Activated CD4-positive, alpha-beta T cell treated with anti-CD3 and anti-CD28 coated beads, Interleukin-2, amount 10 ng/mL, durations not matched to agents 24 days and 14 days (primary cell): Measurements from ENCODE around the gene UBASH3B. TPM values are rescaled to one million over a fixed set of nuclear protein-coding genes. Genes with fewer than 3 reads are reported as not detected.

Experiments used
- DNase-seq: peaks from one replicate; pipeline ENCODE4 v3.0.0; 2022
- H3K27ac Mint-ChIP-seq: one replicate; pipeline ENCODE4 v1.8.0; 2022; ENCODE audit warnings: mild to moderate bottlenecking, mixed read lengths
- H3K27me3 Mint-ChIP-seq: one replicate; pipeline ENCODE4 v1.8.0; 2022; ENCODE audit warnings: mixed read lengths
- H3K36me3 Mint-ChIP-seq: one replicate; pipeline ENCODE4 v1.8.0; 2022; ENCODE audit warnings: low read depth, mild to moderate bottlenecking, mixed read lengths
- H3K4me1 Mint-ChIP-seq: one replicate; pipeline ENCODE4 v1.8.0; 2021; ENCODE audit warnings: mixed read lengths
- H3K4me3 Mint-ChIP-seq: one replicate; pipeline ENCODE4 v1.8.0; 2022; ENCODE audit warnings: mild to moderate bottlenecking, moderate library complexity, mixed read lengths
- H3K9me3 Mint-ChIP-seq: one replicate; pipeline ENCODE4 v1.8.0; 2021; ENCODE audit warnings: mixed read lengths
- intact Hi-C: fragments of 100-400 bp; cut with micrococcal nuclease; formaldehyde crosslinking; loops from one replicate; pipeline ENCODE4 v1.15.1; 2023
- total RNA-seq: library from RNA; stranded (reverse); gene quantifications from 2 replicates; pipeline ENCODE4 v1.2.3, GENCODE V29; 2022

UBASH3B gene
- total RNA-seq, 1 donor from 2014 or later = 14.8 TPM

DNA sequence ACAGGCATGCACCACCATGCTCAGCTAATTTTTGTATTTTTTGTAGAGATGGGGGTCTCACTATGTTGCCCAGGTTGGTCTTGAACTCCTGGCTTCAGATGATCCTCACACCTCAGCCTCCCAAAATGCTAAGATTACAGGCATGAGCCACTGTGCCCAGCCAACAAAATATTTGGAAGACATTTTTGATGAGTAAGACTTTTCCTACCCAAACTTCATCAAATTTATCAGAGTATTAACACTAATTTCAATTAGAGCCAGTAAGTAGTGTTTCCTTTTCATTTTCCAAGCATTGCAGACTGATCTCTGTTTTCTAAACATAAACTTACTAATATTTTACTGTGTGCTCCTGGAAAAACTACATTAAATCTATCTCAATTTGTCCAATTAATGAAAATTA lies 181.4 kb downstream of the UBASH3B start:
- Mint-ChIP-seq H3K36me3 (no peaks in the 10 kb centered on the region), H3K27me3 (peaks cover 14% of the 10 kb centered on the region), H3K27ac (no peak overlapping the region), H3K4me1 (peaks cover 2% of the 10 kb centered on the region), H3K9me3 (no peaks in the 10 kb centered on the region), H3K4me3 (no peak overlapping the region)
- intact Hi-C loops = no loop called here
- DNase-seq = no peak

DNA sequence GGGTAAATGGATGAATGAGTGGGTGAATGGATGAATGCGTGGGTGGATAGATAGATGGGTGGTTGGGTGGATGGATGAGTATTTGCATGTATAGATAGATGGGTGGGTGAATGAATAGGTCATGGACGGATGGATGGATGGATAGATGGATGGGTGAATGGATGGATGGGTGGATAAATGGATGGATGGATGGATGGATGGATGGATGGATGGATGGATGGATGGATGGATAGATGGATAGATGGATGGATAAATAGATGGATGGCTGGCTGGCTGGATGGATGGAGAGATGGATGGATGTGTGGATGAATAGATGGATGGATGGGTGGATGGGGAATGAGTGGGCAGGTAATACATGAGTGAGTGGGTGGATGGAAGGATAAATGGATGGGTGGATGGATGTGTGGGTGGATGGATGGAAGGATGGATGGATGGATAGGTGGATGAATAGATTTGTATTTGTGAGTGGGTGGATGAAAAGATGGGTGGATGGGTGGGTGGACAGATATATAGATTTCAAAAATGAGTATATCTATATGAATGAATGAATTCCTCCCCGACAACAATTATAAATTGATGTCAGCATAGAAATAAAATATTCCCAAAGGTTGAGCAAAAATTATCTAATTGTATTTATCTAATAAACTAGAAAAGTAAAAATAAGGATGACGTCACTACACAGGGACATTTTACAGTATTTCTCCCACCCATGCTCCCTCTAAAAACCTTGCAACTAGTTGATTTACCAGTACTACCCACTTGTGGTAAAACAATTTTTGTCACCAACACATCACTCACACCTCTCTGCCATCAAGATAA lies 182.2 kb downstream of the UBASH3B start:
- intact Hi-C loops = no loop called here
- peak overlapping the region; percentile 23 for H3K27ac Mint-ChIP-seq
- H3K4me1 Mint-ChIP-seq = peaks cover 6% of the 10 kb centered on the region
- no peak for DNase-seq
- peaks cover 14% of the 10 kb centered on the region for H3K27me3 Mint-ChIP-seq
- no peaks in the 10 kb centered on the region for H3K36me3 Mint-ChIP-seq
- H3K9me3 Mint-ChIP-seq = peaks cover under 1% of the 10 kb centered on the region
- H3K4me3 Mint-ChIP-seq = no peak overlapping the region

DNA sequence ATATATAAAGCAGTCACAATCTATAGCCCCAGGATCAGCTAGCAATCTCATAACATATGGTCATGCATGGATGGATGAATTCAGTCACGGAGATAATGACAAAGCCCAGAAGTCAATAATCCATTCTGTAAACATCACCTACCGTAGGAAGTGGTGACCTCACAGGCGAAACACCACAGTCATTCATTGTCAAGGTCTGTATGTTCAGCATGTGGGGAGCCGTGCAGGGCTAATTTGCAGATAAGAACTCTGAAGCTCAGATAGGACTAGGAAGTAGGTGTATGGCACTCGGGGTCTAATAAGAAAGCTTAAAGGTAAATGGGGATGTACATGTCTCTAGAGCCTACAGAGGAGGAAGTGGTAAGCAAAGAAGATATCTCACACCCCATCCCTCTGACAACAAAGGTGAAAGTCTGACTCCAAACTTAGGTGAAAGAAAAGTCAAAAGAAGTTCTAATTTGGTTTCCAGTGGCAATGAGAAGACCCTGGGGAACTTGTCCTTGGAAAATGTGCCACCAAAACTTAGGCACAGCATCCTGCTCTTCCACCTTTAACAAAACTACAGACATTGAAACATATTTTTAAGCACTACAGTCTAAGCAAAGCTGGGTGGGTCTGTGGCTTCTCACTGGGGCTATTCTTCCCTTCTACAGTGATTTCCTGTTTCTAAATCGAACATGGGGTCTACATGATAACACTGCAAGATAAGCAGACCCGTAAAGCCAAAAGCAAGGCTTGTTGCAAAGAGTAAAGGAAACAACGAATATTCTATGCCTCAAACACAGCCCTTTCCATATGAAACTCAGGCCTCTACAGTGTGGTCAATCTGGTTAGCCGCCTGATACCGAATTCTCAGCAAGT lies 188.0 kb downstream of the UBASH3B start:
- H3K27ac Mint-ChIP-seq = peak overlapping the region; percentile 87
- intact Hi-C loops = loop anchor here (2.0 kb wide), 1 partner anchor 13 kb away; no protein-coding TSS in a partner anchor
- peak; percentile 75 for DNase-seq

DNA sequence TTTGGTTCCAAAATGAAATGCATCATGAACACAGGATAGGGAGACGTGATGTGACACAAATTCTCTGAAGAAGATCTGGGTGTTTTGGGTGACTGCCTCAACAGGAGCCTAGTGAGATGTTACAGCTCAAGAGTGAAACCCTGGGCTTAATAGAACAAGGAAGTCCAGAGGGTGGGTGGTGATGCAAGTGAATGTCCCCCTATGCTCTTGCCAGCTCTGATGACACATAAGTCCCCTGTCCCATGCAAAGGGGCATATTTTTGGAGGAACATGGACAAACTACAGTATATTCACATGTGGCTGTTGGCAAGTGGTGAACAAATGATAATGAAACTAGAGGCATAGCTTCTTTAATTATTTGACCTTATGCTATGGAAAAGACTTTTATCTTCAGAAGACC lies 191.9 kb downstream of the UBASH3B start:
- H3K9me3 Mint-ChIP-seq = peaks cover 4% of the 10 kb centered on the region
- no peak for DNase-seq
- H3K27me3 Mint-ChIP-seq = peaks cover 2% of the 10 kb centered on the region
- H3K27ac Mint-ChIP-seq = no peak overlapping the region
- intact Hi-C loops = no loop called here
- peaks cover 36% of the 10 kb centered on the region for H3K4me1 Mint-ChIP-seq
- peaks cover 5% of the 10 kb centered on the region for H3K36me3 Mint-ChIP-seq
- H3K4me3 Mint-ChIP-seq = no peak overlapping the region

More for the DNA sequence above, 188.0 kb downstream of the UBASH3B start:
- peaks cover 5% of the 10 kb centered on the region for H3K36me3 Mint-ChIP-seq
- H3K4me3 Mint-ChIP-seq = peak overlapping the region; percentile 56
- H3K4me1 Mint-ChIP-seq = peaks cover 17% of the 10 kb centered on the region
- H3K27me3 Mint-ChIP-seq = no peaks in the 10 kb centered on the region
- peaks cover 4% of the 10 kb centered on the region for H3K9me3 Mint-ChIP-seq

DNA sequence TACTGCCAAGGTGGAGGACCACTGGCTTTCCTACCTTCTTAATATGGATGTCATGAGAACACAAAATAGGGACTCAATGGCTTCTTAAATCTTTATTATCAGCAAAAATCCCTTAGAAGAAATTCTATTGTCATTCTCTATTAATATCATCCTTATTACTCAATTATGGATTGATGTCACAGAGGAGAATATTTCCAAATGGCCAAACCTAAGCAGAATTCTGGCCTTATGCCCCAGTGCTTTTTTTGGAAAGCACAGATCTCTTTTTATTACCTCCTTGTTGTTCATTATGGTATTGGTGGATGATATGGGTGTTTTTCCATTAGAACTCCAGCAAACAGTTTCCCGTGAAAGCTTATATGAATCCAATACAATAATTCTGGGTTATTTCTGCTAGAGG lies 192.7 kb downstream of the UBASH3B start:
- intact Hi-C loops = no loop called here

DNA sequence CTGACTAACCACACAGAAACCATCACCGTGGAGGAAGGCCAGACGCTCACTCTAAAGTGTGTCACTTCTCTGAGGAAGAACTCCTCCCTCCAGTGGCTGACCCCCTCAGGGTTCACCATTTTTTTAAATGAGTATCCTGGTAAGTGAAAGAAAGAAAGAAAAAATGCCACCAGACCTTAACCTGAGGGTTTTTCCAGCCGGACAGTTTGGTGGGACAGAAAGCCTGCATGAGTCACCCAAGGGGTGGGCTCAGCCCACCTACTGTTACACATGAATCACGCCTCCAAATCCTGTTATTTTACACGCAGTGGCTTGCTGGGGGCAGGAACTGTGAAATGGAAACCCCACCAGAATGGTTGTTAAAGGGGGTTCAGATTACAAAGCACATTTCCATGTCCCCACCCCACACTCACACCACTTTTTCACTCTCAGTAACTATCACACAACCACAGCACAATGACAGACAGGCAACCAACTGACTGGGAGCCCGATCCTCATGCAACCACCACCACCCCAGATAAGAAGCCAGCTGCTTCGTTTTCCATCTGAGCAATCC lies 194.6 kb downstream of the UBASH3B start:
- Mint-ChIP-seq H3K4me1 (peaks cover 27% of the 10 kb centered on the region), H3K36me3 (no peaks in the 10 kb centered on the region), H3K4me3 (no peak overlapping the region), H3K27me3 (peaks cover 2% of the 10 kb centered on the region), H3K9me3 (no peaks in the 10 kb centered on the region), H3K27ac (peak overlapping the region; percentile 35)
- intact Hi-C loops = loop anchor here (10.0 kb wide), 2 partner anchors 195 to 535 kb away; partner anchors contain the start of gene UBASH3B
- no peak for DNase-seq

More for the DNA sequence above, 192.7 kb downstream of the UBASH3B start:
- Mint-ChIP-seq H3K4me3 (no peak overlapping the region), H3K9me3 (no peaks in the 10 kb centered on the region), H3K4me1 (peaks cover 34% of the 10 kb centered on the region), H3K27me3 (peaks cover 2% of the 10 kb centered on the region), H3K36me3 (peaks cover 3% of the 10 kb centered on the region), H3K27ac (no peak overlapping the region)
- DNase-seq = no peak

DNA sequence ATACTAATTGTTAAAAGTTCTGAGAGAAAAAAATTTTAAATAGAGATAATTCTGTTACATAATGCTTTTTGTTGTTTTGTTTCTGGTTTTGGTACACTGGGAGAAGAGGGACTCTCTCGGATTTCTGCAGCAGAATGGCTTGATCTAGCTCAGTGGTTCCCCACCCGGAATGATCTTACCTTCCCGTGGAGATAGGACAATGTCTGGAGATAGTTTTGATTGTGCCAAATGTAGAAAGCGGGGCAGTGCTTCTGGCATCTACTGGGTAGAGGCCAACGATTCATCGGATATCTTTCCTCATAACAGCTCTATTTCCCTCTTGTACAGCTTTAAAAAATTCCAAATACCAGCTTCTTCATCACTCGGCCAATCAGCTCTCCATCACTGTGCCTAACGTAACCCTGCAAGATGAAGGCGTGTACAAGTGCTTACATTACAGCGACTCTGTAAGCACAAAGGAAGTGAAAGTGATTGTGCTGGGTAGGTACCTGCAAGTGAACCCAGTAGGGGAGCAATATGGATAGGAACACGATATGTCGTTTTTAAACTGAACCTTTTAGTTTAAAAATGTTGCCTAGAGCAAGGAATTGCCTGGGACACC lies 195.9 kb downstream of the UBASH3B start:
- H3K9me3 Mint-ChIP-seq = no peaks in the 10 kb centered on the region
- no peaks in the 10 kb centered on the region for H3K36me3 Mint-ChIP-seq
- peak overlapping the region; percentile 42 for H3K27ac Mint-ChIP-seq
- H3K4me1 Mint-ChIP-seq = peaks cover 34% of the 10 kb centered on the region
- H3K27me3 Mint-ChIP-seq = peaks cover 2% of the 10 kb centered on the region
- peak overlapping the region; percentile 57 for H3K4me3 Mint-ChIP-seq
- intact Hi-C loops = loop anchor here (10.0 kb wide), 2 partner anchors 197 to 533 kb away; partner anchors contain the start of gene UBASH3B
- peak; percentile 72 for DNase-seq

DNA sequence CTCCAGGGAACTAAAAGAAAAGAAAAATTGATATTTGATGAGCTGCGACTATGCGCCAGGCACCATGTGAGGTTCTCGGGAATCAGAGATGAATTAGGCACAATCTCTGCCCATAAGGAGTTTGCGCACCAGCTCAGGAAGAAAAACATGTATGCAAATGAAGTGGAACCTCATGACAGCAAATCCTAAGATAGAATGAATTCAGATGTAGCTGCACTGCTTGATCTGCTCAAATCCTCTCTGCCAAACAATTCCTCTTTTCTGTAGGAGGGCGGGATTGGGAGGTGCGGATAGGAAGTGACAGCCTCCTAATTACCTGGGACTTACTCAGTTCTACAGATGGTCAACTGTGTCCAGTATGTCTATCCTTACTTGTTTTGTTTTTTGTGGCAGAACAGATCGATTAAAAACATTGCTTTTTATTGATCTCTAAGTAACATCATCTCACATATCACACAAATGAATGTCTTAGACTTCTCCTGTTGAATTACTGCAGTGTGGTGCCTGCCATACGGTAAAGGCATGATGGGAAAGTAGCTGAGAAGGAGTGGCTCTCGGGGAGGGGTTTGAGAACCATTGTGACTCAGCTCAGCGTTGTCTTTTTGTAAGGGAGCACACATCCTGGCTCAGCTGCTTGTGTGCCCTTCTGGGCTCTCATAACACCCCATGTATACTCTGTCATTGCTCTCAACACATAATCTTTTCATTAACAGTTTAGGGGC lies 196.7 kb downstream of the UBASH3B start:
- peak; percentile 68 for DNase-seq
- intact Hi-C loops = loop anchor here (10.0 kb wide), 2 partner anchors 197 to 533 kb away; partner anchors contain the start of gene UBASH3B
- no peaks in the 10 kb centered on the region for H3K36me3 Mint-ChIP-seq
- peaks cover 41% of the 10 kb centered on the region for H3K4me1 Mint-ChIP-seq
- peaks cover 5% of the 10 kb centered on the region for H3K27me3 Mint-ChIP-seq
- no peaks in the 10 kb centered on the region for H3K9me3 Mint-ChIP-seq
- H3K27ac Mint-ChIP-seq = peak overlapping the region; percentile 52
- H3K4me3 Mint-ChIP-seq = peak overlapping the region; percentile 57

DNA sequence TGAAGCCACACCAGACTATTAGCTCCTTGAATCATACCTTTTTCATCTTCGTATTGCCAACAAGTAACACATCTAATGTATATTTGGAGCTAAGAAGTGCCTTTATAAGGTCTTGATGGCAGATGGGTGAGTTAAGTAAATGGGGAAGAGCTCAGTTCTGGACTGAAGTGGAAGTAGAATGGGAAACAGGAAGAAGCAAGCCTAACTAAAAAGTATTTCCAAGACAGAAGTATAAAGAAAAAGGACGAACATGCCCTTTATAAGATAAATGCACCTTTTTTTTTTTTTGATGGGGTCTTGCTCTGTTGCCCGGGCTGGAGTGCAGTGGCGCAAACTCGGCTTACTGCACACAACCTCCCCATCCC lies 197.3 kb downstream of the UBASH3B start:
- no peak overlapping the region for H3K4me3 Mint-ChIP-seq
- intact Hi-C loops = loop anchor here (10.0 kb wide), 2 partner anchors 198 to 532 kb away; partner anchors contain the start of gene UBASH3B
- H3K27ac Mint-ChIP-seq = no peak overlapping the region
- H3K36me3 Mint-ChIP-seq = no peaks in the 10 kb centered on the region
- DNase-seq = no peak
- H3K4me1 Mint-ChIP-seq = peaks cover 41% of the 10 kb centered on the region
- H3K9me3 Mint-ChIP-seq = no peaks in the 10 kb centered on the region
- peaks cover 9% of the 10 kb centered on the region for H3K27me3 Mint-ChIP-seq

DNA sequence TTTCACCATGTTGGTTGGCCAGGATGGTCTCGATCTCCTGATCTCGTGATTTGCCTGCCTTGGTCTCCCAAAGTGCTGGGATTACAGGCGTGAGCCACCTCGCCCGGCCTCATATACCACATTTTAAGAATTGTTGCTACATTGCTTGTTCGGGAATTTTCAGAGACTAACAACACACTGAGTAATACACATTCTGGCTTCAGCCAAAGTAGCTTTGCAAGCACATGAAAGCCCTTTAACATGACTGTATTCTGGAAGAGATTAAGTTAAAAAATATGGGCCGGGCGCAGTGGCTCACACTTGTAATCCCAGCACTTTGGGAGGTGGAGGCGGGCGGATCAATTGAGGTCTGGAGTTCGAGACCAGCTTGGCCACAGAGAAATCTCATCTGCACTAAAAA lies 197.7 kb downstream of the UBASH3B start:
- Mint-ChIP-seq H3K27ac (no peak overlapping the region), H3K9me3 (no peaks in the 10 kb centered on the region), H3K27me3 (peaks cover 14% of the 10 kb centered on the region), H3K4me3 (no peak overlapping the region), H3K36me3 (no peaks in the 10 kb centered on the region), H3K4me1 (peaks cover 41% of the 10 kb centered on the region)
- intact Hi-C loops = loop anchor here (10.0 kb wide), 2 partner anchors 198 to 532 kb away; partner anchors contain the start of gene UBASH3B
- no peak for DNase-seq

DNA sequence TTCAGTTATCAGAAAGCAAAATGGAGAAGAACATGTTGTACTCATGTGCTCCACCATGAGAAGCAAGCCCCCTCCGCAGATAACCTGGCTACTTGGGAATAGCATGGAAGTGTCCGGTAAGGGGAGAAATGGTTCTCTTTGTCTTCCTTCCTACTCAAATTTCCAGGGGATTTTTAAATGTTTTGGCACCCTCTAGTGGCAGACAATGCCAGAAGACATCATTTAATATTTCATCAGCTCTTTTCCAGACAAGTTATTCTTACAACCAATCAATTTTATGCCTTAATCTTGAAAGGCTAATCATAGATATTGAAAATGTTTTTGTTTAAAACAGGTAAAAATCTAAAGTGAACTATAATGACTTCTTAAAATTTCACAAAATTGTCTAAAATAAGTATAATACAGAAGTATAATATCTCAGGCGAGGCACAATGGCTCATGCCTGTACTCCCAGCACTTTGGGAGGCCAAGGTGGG lies 198.5 kb downstream of the UBASH3B start:
- intact Hi-C loops = loop anchor here (1.0 to 10.0 kb wide), 3 partner anchors 199 to 531 kb away; partner anchors contain the start of gene UBASH3B
- H3K4me3 Mint-ChIP-seq = no peak overlapping the region
- H3K4me1 Mint-ChIP-seq = peaks cover 41% of the 10 kb centered on the region
- no peaks in the 10 kb centered on the region for H3K9me3 Mint-ChIP-seq
- H3K27me3 Mint-ChIP-seq = peaks cover 17% of the 10 kb centered on the region
- H3K36me3 Mint-ChIP-seq = no peaks in the 10 kb centered on the region
- DNase-seq = peak; percentile 85
- H3K27ac Mint-ChIP-seq = no peak overlapping the region

DNA sequence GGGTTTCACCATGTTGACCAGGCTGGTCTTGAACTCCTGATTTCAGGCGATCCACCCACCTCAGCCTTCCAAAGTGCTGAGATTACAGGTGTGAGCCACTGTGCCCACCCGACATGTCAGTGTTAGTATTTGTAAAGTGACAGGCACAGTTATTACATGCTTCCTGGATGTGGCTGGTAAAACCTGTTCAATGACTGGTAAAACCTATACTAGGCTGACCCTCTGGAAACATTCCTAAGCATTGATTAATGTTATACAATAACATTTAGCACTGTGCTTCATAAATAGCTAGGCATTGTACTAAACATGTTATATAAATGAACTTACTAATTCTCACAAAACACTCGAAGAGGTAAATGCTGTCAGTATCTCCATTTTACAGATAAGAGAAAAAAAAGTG lies 206.1 kb downstream of the UBASH3B start:
- H3K27me3 Mint-ChIP-seq = peaks cover 48% of the 10 kb centered on the region
- peaks cover 6% of the 10 kb centered on the region for H3K4me1 Mint-ChIP-seq
- DNase-seq = no peak
- H3K4me3 Mint-ChIP-seq = no peak overlapping the region
- no peaks in the 10 kb centered on the region for H3K9me3 Mint-ChIP-seq
- H3K36me3 Mint-ChIP-seq = no peaks in the 10 kb centered on the region
- H3K27ac Mint-ChIP-seq = no peak overlapping the region
- intact Hi-C loops = no loop called here
